HG02981 (cell line): ENCODE data around the gene ACP6.
A peak's percentile ranks its signal among the peaks of the same experiment; 100 is the strongest.
"Not testable (repeated sequence)": the region's sequence is repeated elsewhere in the genome, so short reads cannot be mapped to it uniquely, and the experiment has no call there.

Experiments used
- ATAC-seq: cut with Tn5 transposase; IDR thresholded peaks from one replicate; pipeline ENCODE4 v1.9.1; 2021; ENCODE audit warnings: mild to moderate bottlenecking, moderate library complexity; ENCODE audit not compliant: unreplicated experiment

The ACP6 gene

DNA sequence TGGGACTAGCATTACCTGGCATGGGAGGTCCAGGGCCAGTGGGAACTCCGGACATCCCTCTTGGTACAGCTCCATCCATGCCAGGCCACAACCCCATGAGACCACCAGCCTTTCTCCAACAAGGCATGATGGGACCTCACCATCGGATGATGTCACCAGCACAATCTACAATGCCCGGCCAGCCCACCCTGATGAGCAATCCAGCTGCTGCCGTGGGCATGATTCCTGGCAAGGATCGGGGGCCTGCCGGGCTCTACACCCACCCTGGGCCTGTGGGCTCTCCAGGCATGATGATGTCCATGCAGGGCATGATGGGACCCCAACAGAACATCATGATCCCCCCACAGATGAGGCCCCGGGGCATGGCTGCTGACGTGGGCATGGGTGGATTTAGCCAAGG lies 45.8 kb downstream of the ACP6 start:
- ATAC-seq, result no peak

GRCh38 chr1:147624011-147624410 lies 46.3 kb downstream of the ACP6 start:
- no peak for ATAC-seq

- no peak for ATAC-seq
Measured at GRCh38 chr1:147622731-147623130, 47.6 kb downstream of the ACP6 start.

DNA sequence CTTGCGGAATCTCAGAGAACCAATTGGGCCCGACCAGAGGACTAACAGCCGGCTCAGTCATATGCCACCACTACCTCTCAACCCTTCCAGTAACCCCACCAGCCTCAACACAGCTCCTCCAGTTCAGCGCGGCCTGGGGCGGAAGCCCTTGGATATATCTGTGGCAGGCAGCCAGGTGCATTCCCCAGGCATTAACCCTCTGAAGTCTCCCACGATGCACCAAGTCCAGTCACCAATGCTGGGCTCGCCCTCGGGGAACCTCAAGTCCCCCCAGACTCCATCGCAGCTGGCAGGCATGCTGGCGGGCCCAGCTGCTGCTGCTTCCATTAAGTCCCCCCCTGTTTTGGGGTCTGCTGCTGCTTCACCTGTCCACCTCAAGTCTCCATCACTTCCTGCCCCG lies 49.8 kb downstream of the ACP6 start:
- ATAC-seq, result no peak

GRCh38 chr1:147619741-147620140 lies 50.6 kb downstream of the ACP6 start:
- no peak for ATAC-seq

GRCh38 chr1:147618771-147619170 lies 51.6 kb downstream of the ACP6 start:
- no peak for ATAC-seq

- ATAC-seq, result no peak
Measured at GRCh38 chr1:147618077-147618569, 52.2 kb downstream of the ACP6 start.

- not testable (repeated sequence) for ATAC-seq
Measured at GRCh38 chr1:147614966-147615365, 55.4 kb downstream of the ACP6 start.

- ATAC-seq, result no peak
Measured at GRCh38 chr1:147613506-147613905, 56.8 kb downstream of the ACP6 start.

DNA sequence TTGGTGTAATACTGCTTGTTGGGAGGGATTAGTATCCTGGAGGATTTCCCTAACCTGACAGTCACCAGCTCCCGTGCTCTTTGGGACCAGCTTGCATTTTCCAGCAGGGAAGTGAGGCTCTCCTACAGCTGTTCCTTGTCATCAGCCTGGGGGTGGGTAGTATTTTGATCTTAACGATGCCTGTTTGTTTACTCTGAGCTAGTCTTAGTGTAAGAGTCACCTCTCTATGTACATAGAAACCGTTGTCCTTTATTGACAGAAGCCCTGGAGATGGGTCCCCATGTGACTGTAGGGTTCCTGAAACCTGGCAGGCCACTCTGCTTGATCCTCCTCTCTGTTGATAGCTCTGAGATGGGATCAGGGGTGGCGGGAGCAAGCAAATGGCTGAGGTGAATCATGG lies 58.0 kb downstream of the ACP6 start:
- no peak for ATAC-seq

DNA sequence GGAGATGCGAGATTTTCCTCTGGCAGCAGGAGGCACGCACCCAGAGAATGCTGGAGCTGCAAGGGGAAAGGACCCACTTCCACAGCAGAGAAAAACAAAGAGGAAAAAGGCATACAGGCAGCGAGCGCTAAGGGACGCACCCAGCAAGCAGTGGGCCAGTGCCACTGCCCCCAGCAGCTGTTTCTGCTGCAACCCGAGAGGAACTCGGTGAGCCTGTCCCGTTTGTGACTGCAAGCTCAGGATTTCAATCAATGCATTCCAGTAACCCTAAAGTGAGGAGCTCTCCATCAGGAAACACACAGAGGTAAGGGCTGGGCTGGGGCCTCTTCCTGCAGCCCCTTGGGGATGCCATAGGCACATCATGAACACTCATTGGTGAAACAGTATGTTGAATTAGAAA lies 58.7 kb downstream of the ACP6 start:
- ATAC-seq, result no peak

DNA sequence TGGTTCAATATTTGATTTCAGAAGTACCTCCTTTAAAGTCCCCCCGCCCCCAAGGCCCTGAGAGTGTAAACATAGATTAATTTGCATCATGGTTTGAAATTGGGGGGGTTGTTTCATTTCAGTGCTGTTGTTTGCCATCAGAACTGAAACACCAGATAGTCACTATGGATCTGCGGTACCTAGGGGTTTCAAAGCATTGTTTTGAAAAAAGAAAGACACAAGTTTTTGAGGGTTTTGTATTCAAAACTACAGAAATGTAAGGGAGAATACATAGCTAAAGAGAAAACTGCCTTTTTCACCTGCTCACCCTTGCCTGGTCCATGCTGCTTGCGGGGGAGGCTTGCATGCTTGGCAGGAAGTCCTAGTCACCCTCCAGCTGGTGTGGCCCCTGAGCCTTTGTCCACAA lies 59.3 kb downstream of the ACP6 start:
- ATAC-seq, result peak; percentile 70

DNA sequence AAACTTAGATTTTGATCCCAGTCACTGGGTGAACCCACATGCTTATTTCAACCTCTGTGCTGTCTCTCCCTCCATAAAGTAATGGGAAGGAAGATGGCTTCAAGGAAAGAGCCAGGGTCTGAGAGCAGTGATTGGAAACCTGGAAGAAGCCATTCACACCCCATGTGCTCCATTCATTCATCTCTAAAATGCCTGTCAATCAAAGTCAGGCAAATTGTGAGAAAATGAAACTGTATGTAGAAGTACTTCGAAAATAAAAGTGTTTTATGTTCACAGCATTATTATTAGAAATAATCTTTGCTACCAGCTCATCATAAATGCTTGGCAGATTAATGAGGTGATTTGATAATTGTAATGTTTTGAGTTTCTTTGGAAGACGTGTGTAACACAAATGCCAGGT lies 61.0 kb downstream of the ACP6 start:
- ATAC-seq, result no peak

GRCh38 chr1:147608596-147608995 lies 61.7 kb downstream of the ACP6 start:
- no peak for ATAC-seq

DNA sequence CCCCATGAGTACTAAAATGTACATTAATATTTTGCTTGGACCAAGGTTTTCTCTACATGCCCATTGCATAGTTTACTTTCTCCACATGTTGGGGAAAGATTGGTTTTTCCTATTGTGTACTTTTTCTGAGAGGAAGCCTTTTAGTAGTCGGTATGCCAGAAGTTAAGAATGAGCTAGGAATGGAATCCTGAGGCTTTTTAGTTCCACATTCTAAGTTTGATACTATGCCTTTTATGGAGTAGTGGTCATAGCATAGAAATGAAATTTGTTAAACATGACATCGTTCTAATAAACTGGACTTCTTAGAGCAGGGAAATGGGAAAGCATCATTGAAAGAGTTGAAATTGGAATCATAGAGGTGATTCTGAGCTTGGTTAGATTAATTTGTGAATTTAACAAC lies 64.7 kb downstream of the ACP6 start:
- ATAC-seq, result no peak

DNA sequence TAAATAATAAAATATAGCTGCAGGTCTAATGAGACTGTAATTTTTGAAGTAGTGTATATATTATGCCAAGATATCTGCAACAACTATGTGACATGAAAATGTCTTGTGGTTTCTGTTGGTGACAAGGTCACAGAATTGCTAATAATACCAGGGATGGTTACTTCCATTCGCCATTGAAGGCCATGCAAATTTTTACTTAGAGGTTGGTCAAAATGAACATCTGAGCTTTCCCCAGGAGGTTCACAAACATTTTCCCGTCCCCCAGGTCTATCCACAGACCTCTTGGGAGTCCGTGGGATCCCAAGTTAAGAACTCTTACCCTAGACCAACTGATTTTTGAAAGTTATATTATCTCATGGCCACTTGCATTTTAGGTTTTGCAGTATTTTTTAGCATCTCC lies 66.3 kb downstream of the ACP6 start:
- ATAC-seq, result no peak

GRCh38 chr1:147600119-147601111 lies 69.9 kb downstream of the ACP6 start:
- no peak for ATAC-seq

DNA sequence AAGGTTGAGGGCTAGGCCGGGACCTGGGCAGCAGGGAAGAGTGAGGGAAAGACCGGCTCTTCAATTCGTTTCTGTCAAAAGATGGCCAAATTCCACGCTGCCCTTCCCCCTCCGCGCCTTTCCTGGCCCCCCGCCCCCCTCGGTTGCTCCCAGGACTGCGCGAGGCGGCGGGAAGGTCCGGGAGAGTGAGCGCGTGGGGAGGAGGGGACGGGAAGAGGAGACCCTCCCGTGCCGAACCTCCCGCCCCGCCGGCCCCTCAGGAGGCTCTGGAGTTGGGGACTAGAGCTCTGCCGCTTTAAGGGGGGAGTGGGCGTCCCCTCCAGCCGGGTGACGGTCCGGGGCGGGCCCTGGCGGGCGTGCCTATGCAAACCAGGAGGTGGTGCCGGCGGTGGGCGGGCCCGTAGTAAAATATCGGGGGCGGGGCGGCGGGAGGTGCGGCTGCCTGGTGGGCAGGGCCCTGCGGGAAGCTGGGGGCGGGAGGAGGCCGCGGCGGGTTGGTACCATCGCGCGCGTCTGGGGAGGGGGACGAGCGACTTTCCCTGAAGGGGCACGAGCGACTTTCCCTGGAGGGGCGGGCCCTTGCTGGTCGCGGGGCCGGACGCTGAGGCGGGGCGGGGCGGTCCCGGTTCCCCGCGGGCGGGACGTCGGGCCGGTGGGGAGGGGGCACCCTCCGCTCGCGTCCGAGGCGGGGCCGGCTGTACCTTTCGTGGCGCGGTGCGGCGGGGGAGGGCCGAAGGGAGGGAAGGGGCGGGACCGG lies 70.8 kb downstream of the ACP6 start:
- ATAC-seq, result peak; percentile 76

- ATAC-seq, result peak; percentile 1
Measured at GRCh38 chr1:147598621-147599361, 71.5 kb downstream of the ACP6 start.

DNA sequence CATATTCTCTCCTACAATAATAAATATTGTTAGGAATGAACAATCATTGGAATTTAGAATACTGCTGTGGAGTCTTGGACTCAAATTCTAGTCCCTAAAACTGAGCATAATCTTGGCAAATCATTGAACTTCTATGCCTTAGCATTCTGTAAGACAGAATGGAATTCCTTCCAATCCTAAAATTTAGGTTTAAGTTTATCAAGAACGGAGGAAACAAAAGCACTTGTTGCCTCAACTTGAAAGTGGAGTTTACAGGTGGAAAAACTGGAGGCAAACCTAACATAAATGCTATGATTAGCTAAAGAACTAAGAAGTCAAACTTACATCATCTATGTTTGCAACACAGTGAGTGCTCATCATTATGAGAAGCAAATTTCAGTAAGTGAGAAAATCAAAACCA lies 73.3 kb downstream of the ACP6 start:
- no peak for ATAC-seq
